SK-N-MC (cell line): ENCODE data around the gene ZMIZ1.

Source experiments
- EZH2 ChIP-seq: fragments of 200-600 bp; sonication (generic); IDR thresholded peaks from one replicate; pipeline ENCODE4 v1.6.1; 2017; ENCODE audit warnings: antibody characterized with exemption
- POLR2AphosphoS5 ChIP-seq: IDR thresholded peaks from 2 replicates; pipeline ENCODE4 v1.6.1; 2012; ENCODE audit warnings: mild to moderate bottlenecking, low read depth, low read length, borderline replicate concordance

DNA sequence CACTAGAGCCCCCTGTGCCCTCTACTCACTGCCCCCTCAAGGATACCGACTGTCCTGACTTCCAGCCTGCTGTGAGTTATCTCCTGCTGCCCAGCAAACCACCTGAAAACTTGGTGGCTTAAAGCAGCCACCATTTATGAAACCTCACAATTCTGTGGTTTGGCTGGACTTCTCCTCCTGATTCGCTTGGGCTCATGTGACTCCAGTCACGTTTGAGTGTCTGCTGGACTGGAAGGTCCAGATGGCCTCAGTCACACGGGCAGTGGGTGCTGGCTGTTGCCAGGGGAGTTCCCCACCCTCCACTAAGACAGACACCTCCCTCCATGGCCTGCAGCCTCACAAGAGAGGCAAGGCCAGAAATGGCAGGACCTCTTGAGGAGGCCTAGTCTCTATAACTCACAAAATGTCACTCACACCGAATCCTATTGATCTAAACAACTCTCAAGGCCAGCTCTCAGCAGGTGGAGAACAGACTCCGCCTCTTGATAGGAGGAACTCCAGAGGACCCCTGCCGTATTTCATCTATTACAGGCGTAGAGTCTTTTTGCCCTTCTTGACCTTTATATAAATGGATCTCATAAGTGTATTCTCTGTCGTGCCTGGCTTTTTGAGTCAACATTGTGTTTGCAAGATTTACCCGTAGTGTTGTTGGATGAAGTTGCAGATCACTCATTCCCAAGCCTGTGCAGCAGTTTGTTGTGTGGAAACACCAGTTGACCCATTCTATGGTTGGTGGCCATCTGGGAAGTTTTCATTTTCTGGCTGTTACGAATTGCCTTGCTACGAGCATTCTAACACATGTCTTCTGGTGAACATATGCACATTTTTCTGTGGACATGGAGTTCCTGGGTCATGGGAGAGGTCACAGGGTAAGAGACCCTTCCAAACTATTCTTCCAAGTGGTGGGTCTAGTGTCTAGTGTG, 48.3 kb downstream of the ZMIZ1 start:
- TF ChIP-seq POLR2AphosphoS5: no peak
- TF ChIP-seq EZH2: no peak
